Activated CD4-positive, alpha-beta T cell treated with anti-CD3 and anti-CD28 coated beads, Interleukin-2, amount 50 U/mL, for 4 hours (primary cell): ENCODE data around the gene VAV3.
"Not testable (repeated sequence)": the region's sequence is repeated elsewhere in the genome, so short reads cannot be mapped to it uniquely, and the experiment has no call there.

ENCODE experiments used
- DNase-seq, 2 experiments: peaks; one replicate each; pipeline ENCODE4 v3.0.0-alpha.2; 2020

The VAV3 gene

GRCh38 chr1:107726860-107727259 lies 238.1 kb downstream of the VAV3 start:
- no peak for DNase-seq

GRCh38 chr1:107724648-107725047 lies 240.3 kb downstream of the VAV3 start:
- DNase-seq: no peak

DNA sequence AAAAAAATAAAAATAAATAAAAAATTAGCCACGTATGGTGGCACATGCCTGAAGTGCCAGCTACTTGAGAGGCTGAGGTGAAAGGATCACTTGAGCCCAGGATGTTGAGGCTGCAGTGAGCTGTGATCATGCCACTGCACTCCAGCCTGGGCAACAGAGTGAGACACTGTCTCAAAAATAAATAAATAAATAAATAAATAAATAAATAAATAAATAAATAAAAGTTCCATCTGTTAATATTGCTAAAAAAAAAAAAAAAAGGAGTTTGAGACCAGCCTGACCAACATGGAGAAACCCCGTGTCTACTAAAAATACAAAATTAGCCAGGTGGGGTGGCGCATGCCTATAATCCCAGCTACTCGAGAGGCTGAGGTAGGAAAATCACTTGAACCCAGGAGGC lies 244.8 kb downstream of the VAV3 start:
- not testable (repeated sequence) for DNase-seq

DNA sequence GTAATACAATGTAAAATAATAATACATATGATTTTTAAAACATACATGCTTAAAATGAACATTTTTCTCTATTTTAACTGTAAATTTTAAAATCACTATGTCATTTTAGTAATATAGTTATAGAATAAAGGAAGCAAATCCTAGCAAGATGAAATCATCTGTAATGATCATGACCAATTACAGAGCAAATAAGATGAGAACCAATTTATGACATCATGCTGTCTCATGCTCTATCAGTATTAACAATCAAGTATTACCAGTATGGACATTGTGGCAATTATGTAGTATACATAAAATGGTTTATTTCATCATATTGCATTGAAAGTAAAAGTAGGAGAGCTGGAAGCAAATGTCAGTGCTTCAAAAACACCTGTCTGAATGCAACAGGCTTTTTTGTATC lies 255.0 kb downstream of the VAV3 start:
- DNase-seq: no peak

DNA sequence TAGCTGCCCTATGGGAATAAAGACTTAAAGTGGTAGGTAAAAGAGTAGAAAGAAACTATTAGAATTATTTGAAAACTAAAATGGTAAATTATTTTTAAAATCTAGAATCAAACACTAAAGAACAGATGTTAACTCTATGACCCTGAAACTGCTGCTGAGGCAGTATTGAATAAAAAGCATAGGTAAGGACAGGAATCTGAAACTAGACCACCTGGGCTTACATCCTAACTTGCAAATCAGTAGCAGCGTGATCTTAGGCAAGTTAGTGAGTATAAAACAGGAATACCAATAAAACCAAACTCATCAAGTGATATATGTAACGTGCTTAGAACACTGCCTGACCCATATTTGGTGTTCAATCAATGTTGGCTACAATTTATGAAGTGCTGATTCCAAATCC lies 257.9 kb downstream of the VAV3 start:
- DNase-seq: no peak

DNA sequence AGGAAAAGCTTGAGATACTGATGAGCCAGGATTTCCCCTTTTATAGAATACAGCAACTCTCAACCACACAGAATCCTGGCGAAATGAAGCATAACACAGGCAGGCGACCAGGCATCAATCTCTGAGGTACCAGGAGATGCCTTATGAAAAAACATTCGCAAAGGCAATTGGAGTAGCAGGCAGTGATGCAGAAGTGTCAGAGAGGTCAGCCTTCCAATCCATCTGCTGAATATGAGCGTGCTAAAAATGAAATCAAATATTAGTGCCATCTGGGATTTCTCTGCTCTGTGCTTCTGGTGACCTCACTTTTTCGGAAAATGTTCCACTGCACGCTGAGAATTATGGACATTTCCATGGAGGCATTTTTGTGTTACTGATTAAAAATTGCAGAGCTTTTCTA lies 258.8 kb downstream of the VAV3 start:
- no peak for DNase-seq

DNA sequence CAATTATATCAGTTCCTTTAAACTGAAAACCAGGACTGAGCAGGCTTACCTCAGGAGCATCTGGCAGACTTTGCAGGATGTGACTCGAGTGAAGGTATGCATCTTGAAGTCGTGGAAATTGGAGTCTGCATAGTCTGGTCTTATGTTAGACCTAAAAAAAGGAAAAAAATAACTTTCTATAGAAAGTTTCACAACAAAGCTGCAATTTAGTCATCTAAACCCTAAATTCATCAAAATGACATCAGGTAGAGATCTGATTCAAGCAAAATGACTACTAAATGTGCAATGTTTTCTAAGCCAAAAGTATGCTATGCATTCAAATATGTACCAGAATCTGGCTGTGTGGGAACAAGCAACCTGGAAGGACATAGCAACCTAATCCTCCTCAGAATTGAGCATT lies 260.1 kb downstream of the VAV3 start:
- no peak for DNase-seq

- DNase-seq: no peak
These were observed 261.9 kb downstream of the VAV3 start for GRCh38 chr1:107702946-107703571.

- DNase-seq: not testable (repeated sequence)
These were observed 264.3 kb downstream of the VAV3 start for GRCh38 chr1:107700651-107701050.

DNA sequence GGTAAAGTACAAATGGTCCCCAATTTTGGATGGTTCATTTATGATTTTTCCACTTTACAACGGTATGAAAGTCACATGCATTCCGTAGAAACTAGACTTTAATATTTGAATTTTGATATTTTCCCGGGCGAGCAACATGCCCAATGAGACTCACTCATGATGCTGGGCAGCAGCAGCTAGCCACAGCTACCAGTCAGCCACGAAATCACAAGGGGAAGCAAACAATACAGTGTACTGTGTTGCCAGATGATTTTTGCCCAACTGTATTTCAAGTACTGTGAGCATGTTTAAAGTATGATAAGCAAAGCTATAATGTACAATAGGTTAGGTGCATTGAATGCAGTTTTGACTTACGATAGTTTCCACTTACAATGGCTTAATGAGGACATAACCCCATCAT lies 266.8 kb downstream of the VAV3 start:
- DNase-seq: no peak

- no peak for DNase-seq
These were observed 269.6 kb downstream of the VAV3 start for GRCh38 chr1:107695341-107695740.

GRCh38 chr1:107692580-107693345 lies 272.2 kb downstream of the VAV3 start:
- no peak for DNase-seq

- DNase-seq: no peak
These were observed 273.4 kb downstream of the VAV3 start for GRCh38 chr1:107691540-107691939.

GRCh38 chr1:107690491-107690890 lies 274.5 kb downstream of the VAV3 start:
- DNase-seq: no peak

DNA sequence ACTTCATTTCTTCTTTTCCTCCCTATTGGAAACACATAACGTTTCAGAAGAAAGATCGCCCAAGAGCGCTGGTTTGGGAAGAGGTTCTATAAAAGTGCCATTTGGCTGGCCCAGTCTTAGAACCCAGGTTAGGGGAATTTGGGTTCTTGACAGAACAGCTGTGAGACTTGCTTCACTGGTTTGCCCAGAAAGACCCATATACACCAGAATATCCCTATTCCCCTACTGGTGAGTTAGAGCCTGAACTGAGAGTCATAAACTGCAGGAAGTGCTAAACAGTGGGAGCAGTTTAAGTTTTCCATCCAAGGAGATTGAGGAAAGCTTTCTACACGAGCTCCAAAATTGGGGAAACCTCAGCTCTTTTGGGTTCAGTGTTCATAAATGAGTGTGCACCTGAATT lies 275.2 kb downstream of the VAV3 start:
- DNase-seq: no peak

- no peak for DNase-seq
These were observed 275.8 kb downstream of the VAV3 start for GRCh38 chr1:107689159-107689558.

DNA sequence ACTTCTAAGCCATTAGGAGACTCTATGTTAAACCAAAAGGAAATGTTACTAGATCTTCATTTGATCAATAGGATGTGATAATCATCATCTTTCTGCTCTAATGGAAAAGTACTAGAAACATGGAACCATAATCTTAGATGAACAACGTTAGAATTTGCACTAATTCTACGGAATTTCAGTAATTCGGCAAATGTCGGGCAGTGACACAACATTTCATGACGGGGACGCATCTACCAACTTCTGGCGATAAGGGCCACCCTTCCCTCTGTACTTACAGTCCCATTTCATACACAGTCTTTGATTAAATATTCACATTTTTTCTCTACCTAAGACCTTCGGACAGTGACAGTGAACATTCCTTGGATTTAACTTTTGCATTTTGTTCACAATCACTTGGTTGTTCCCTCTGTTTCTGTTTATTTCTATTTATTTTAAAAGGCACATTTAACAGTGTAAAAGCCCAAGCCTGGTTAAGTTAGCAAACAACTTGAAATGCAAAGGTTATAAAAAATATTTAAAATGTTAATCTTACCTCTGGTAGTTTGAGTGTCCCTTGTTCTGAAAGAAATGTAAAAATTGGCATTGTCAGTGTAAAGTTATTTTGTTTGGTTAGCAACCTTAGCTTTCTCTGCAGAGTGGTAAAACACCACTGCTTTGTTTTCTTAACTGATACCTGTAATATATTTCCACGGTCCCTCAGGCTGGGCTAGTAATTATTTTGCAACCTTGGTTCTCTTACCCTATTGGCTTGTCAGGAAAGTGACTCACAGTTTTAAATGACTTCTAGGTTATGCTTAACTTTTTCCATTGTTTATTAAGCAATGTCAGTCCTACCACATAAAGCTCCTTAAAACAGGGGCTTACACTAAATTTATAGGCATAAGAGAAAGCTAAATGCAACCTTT lies 276.9 kb downstream of the VAV3 start:
- DNase-seq: no peak

GRCh38 chr1:107683683-107684082 lies 281.3 kb downstream of the VAV3 start:
- DNase-seq: no peak

DNA sequence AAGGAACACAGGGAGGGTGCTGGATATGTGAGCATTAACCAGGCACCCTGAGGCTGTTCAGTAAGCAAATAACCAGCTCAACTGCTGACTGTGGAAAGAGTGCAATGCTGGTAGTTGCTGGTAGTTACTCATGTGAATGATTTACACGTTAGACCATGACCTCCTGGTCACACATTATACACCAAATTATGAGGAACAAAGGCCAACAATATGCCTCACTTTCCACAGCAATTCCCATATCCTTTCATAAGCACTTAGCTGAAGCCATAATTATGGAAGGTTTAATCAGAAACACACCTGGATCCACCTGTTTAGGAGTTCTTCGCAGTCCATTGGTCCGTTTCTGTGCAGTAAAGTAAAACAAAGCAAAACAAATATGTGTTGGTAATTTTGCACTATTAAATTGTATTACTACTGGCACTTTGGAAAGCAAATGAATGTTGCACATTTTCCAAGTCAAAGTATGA lies 281.8 kb downstream of the VAV3 start:
- no peak for DNase-seq

- DNase-seq: no peak
These were observed 282.5 kb downstream of the VAV3 start for GRCh38 chr1:107682467-107682866.

DNA sequence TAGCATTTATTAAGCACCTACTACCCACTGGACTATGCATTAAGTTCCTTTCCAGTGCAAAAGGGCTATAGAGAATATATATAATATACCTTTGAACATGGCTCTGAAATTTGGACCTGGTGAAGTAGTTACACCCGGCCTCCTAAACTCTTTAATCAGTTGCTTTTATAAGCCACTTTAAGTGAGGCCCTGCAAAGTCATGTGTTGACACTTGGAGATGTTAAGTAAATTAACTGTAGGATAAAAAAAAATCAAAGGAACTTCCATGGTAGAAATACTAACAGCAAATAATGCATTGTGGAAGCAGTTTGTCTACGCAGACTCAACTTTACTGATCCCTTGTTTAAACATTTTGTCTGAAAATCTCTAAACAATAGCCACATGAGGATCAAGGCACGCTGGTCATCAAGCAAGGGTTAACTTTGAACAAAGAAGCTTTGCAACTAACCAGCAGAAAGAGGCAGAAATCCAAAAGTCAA lies 283.9 kb downstream of the VAV3 start:
- no peak for DNase-seq

GRCh38 chr1:107680579-107680985 lies 284.4 kb downstream of the VAV3 start:
- DNase-seq: no peak

- DNase-seq: no peak
These were observed 285.5 kb downstream of the VAV3 start for GRCh38 chr1:107679411-107679953.
